Measurements from ENCODE around the gene RNASE13. TPM values are rescaled to one million over a fixed set of nuclear protein-coding genes. Genes with fewer than 3 reads are reported as not detected.
"Not testable (repeated sequence)": the region's sequence is repeated elsewhere in the genome, so short reads cannot be mapped to it uniquely, and the experiment has no call there.

RNASE13 gene
- total RNA-seq, 1 experiment from 2014 or later, result not detected

GRCh38 chr14:21015312-21015711, 19.3 kb downstream of the RNASE13 start:
- no peaks in the 10 kb centered on the region for H3K9me3 Mint-ChIP-seq (ENCODE audit: unreplicated experiment)
- POLR2A ChIA-PET, result interaction anchor here (0.7 to 1.6 kb wide), 2 partner anchors 24 to 55 kb away, joined by 4 to 12 read pairs; no protein-coding TSS in a partner anchor
- H3K36me3 Mint-ChIP-seq (ENCODE audit: insufficient read depth, unreplicated experiment), result peaks cover 7% of the 10 kb centered on the region
- H3K4me1 Mint-ChIP-seq (ENCODE audit: low read depth, unreplicated experiment), result peaks cover 7% of the 10 kb centered on the region
- no peak overlapping the region for H3K4me3 Mint-ChIP-seq (ENCODE audit: unreplicated experiment)
- Histone ChIP-seq H3K27me3 (replicated peaks; ENCODE audit: control insufficient read depth, insufficient read depth, low read length) (no peaks in the 10 kb centered on the region), H3K36me3 (ENCODE audit: control insufficient read depth, insufficient read depth, low read length) (no peaks in the 10 kb centered on the region), H3K4me3 (ENCODE audit: low read depth, low read length) (no peak overlapping the region), H3K4me1 (peaks cover 8% of the 10 kb centered on the region), H3K9me3 (no peaks in the 10 kb centered on the region)
- intact Hi-C loops (cut with micrococcal nuclease; ENCODE audit: unreplicated experiment), result loop anchor here (5.0 kb wide), 1 partner anchor 42 kb away; the partner anchor contains the start of gene RNASE8
- no peaks in the 10 kb centered on the region for H3K27me3 Mint-ChIP-seq (ENCODE audit: insufficient read depth, unreplicated experiment)
- DNase-seq, result no peak
- CTCF ChIA-PET, result interaction anchor here (0.6 to 2.5 kb wide), 31 partner anchors 9 to 240 kb away, joined by 3 to 229 read pairs (median 6); partner anchors contain the start of genes ARHGEF40, NDRG2, RNASE13 and SLC39A2
- BruUV-seq (replicated peaks), result no TSS peak
- H3K27ac Mint-ChIP-seq (ENCODE audit: unreplicated experiment), result no peak overlapping the region
- TF ChIP-seq CTCF (IDR thresholded peaks at IDR 0.05; ENCODE audit: insufficient read depth in 1 of 2, low read depth in 1 of 2, low read length in 1 of 2, severe bottlenecking in 1 of 2, unreplicated experiment in 1 of 2), result no peak

GRCh38 chr14:21014761-21015190, 19.8 kb downstream of the RNASE13 start:
- Mint-ChIP-seq H3K27ac (ENCODE audit: unreplicated experiment) (no peak overlapping the region), H3K27me3 (ENCODE audit: insufficient read depth, unreplicated experiment) (no peaks in the 10 kb centered on the region), H3K9me3 (ENCODE audit: unreplicated experiment) (no peaks in the 10 kb centered on the region), H3K4me3 (ENCODE audit: unreplicated experiment) (no peak overlapping the region), H3K36me3 (ENCODE audit: insufficient read depth, unreplicated experiment) (peaks cover 7% of the 10 kb centered on the region), H3K4me1 (ENCODE audit: low read depth, unreplicated experiment) (peaks cover 7% of the 10 kb centered on the region)
- H3K36me3 ChIP-seq (ENCODE audit: control insufficient read depth, insufficient read depth, low read length), result no peaks in the 10 kb centered on the region
- no peak overlapping the region for H3K4me3 ChIP-seq (ENCODE audit: low read depth, low read length)
- no peaks in the 10 kb centered on the region for H3K9me3 ChIP-seq
- peak; percentile 87 to 89 for TF ChIP-seq CTCF (IDR thresholded peaks at IDR 0.05; ENCODE audit: insufficient read depth in 1 of 2, low read depth in 1 of 2, low read length in 1 of 2, severe bottlenecking in 1 of 2, unreplicated experiment in 1 of 2)
- peaks cover 11% of the 10 kb centered on the region for H3K4me1 ChIP-seq
- H3K27me3 ChIP-seq (replicated peaks; ENCODE audit: control insufficient read depth, insufficient read depth, low read length), result no peaks in the 10 kb centered on the region
- peak; percentile 82 to 90 for DNase-seq
- ChIA-PET CTCF (interaction anchor here (0.6 to 2.5 kb wide), 35 partner anchors 9 to 307 kb away, joined by 3 to 229 read pairs (median 5); partner anchors contain the start of genes ARHGEF40, NDRG2, RNASE13 and SLC39A2), POLR2A (interaction anchor here (0.7 to 1.6 kb wide), 2 partner anchors 25 to 56 kb away, joined by 4 to 12 read pairs; no protein-coding TSS in a partner anchor)
- intact Hi-C loops (cut with micrococcal nuclease; ENCODE audit: unreplicated experiment), result loop anchor here (1.0 to 5.0 kb wide), 4 partner anchors 26 to 90 kb away; partner anchors contain the start of gene RNASE8
- no TSS peak for BruUV-seq (replicated peaks)

DNA sequence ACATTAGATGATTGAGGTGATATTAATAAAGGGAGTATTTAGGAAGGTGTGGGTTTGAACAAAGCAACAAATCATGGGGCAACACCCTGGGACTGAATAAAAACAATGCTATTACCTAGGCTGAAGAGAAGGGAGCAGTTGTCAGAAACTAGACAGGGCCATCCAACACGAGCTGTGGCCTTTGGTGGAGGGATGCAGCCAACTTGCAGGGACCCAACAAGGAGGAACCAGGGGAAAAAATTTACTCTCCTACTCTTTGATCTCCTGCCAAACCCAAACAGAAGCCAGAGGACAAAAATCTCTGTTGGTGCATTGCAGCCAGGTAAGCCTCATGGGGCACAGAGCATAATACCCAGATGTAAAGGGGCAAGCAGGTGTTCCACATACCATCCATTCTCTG, 23.5 kb downstream of the RNASE13 start:
- intact Hi-C loops (cut with micrococcal nuclease; ENCODE audit: unreplicated experiment), result no loop called here
- no peaks in the 10 kb centered on the region for H3K36me3 Mint-ChIP-seq (ENCODE audit: insufficient read depth, unreplicated experiment)
- Histone ChIP-seq H3K27me3 (replicated peaks; ENCODE audit: control insufficient read depth, insufficient read depth, low read length) (no peaks in the 10 kb centered on the region), H3K4me1 (peaks cover 17% of the 10 kb centered on the region), H3K36me3 (ENCODE audit: control insufficient read depth, insufficient read depth, low read length) (no peaks in the 10 kb centered on the region), H3K9me3 (no peaks in the 10 kb centered on the region), H3K4me3 (ENCODE audit: low read depth, low read length) (no peak overlapping the region)
- ChIA-PET POLR2A (no interaction called here), CTCF (interaction anchor here (0.5 to 2.5 kb wide), 2 partner anchors 29 to 54 kb away, joined by 3 to 11 read pairs; no protein-coding TSS in a partner anchor)
- BruUV-seq (replicated peaks), result no TSS peak
- no peaks in the 10 kb centered on the region for H3K9me3 Mint-ChIP-seq (ENCODE audit: unreplicated experiment)
- no peak overlapping the region for H3K4me3 Mint-ChIP-seq (ENCODE audit: unreplicated experiment)
- H3K27me3 Mint-ChIP-seq (ENCODE audit: insufficient read depth, unreplicated experiment), result no peaks in the 10 kb centered on the region
- no peak for TF ChIP-seq CTCF (IDR thresholded peaks at IDR 0.05; ENCODE audit: insufficient read depth in 1 of 2, low read depth in 1 of 2, low read length in 1 of 2, severe bottlenecking in 1 of 2, unreplicated experiment in 1 of 2)
- peaks cover 15% of the 10 kb centered on the region for H3K4me1 Mint-ChIP-seq (ENCODE audit: low read depth, unreplicated experiment)
- no peak overlapping the region for H3K27ac Mint-ChIP-seq (ENCODE audit: unreplicated experiment)
- DNase-seq, result no peak

DNA sequence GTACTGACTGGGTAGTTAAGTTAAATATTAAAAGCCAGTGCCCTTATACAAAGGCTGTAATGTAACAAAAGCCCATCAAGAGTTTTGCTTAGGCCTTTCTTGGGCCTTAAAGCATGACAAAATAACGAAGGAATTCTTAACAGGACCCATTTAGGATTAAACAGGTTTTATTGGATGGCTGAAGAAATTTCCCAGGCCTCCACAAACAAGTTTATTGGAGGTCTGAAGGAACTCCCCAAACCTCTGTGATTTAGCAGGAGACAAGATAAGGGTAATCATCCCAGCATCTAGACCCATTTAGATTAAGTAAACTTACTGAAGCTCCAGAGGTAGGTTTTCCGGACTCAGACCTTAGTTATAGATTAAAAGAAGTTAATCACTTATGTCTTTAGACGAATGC, 24.9 kb downstream of the RNASE13 start:
- H3K36me3 ChIP-seq (ENCODE audit: control insufficient read depth, insufficient read depth, low read length); H3K9me3 ChIP-seq; H3K27ac Mint-ChIP-seq (ENCODE audit: unreplicated experiment); H3K4me3 ChIP-seq (ENCODE audit: low read depth, low read length); H3K4me3 Mint-ChIP-seq (ENCODE audit: unreplicated experiment); POLR2A ChIA-PET; BruUV-seq (replicated peaks); DNase-seq; intact Hi-C loops (cut with micrococcal nuclease; ENCODE audit: unreplicated experiment); H3K36me3 Mint-ChIP-seq (ENCODE audit: insufficient read depth, unreplicated experiment); H3K27me3 Mint-ChIP-seq (ENCODE audit: insufficient read depth, unreplicated experiment); H3K27me3 ChIP-seq (replicated peaks; ENCODE audit: control insufficient read depth, insufficient read depth, low read length); H3K9me3 Mint-ChIP-seq (ENCODE audit: unreplicated experiment): not testable (repeated sequence)
- CTCF ChIA-PET, result interaction anchor here (0.6 kb wide), 1 partner anchor 62 kb away, joined by 4 read pairs; no protein-coding TSS in a partner anchor
- H3K4me1 ChIP-seq, result peaks cover 17% of the 10 kb centered on the region
- H3K4me1 Mint-ChIP-seq (ENCODE audit: low read depth, unreplicated experiment), result peaks cover 10% of the 10 kb centered on the region

Data from Caco-2 (cell line).